Parathyroid adenoma (tissue), 2 donors: ENCODE data around the gene SLC25A26.

Experiments
- H2AFZ ChIP-seq: fragments of 300-600 bp; sonication (generic); one replicate; pipeline ENCODE4 v1.7.0; 2017; ENCODE audit warnings: antibody characterized with exemption, mild to moderate bottlenecking
- H3K27ac ChIP-seq: fragments of 300-600 bp; sonication (generic); one replicate; pipeline ENCODE4 v1.7.0; 2017
- H3K27me3 ChIP-seq: fragments of 300-600 bp; sonication (generic); one replicate; pipeline ENCODE4 v1.7.0; 2017; ENCODE audit warnings: low read length; ENCODE audit not compliant: control insufficient read depth, insufficient read depth
- H3K36me3 ChIP-seq: fragments of 300-600 bp; sonication (generic); one replicate; pipeline ENCODE4 v1.7.0; 2017; ENCODE audit warnings: low read length; ENCODE audit not compliant: control insufficient read depth, insufficient read depth
- H3K4me1 ChIP-seq: fragments of 300-600 bp; sonication (generic); one replicate; pipeline ENCODE4 v1.7.0; 2017; ENCODE audit warnings: control low read depth
- H3K4me2 ChIP-seq: fragments of 300-600 bp; sonication (generic); one replicate; pipeline ENCODE4 v1.7.0; 2017; ENCODE audit warnings: low read length
- H3K4me3 ChIP-seq: fragments of 300-600 bp; sonication (generic); one replicate; pipeline ENCODE4 v1.7.0; 2017; ENCODE audit warnings: low read depth, low read length
- H3K79me2 ChIP-seq: fragments of 300-600 bp; sonication (generic); one replicate; pipeline ENCODE4 v1.7.0; 2017; ENCODE audit warnings: control low read depth
- H3K9ac ChIP-seq: fragments of 300-600 bp; sonication (generic); one replicate; pipeline ENCODE4 v1.7.0; 2017; ENCODE audit warnings: mild to moderate bottlenecking
- H3K9me3 ChIP-seq: fragments of 300-600 bp; sonication (generic); one replicate; pipeline ENCODE4 v1.7.0; 2017; ENCODE audit warnings: low read length; ENCODE audit not compliant: control insufficient read depth
- TF ChIP-seq, protein P1 (sequence below): fragments of 300-600 bp; sonication (generic); IDR thresholded peaks from one replicate; pipeline ENCODE4 v1.7.0; 2017; ENCODE audit warnings: antibody characterized with exemption, mild to moderate bottlenecking
- donor health status: primary hyperparathyroidism.

SLC25A26 gene

DNA sequence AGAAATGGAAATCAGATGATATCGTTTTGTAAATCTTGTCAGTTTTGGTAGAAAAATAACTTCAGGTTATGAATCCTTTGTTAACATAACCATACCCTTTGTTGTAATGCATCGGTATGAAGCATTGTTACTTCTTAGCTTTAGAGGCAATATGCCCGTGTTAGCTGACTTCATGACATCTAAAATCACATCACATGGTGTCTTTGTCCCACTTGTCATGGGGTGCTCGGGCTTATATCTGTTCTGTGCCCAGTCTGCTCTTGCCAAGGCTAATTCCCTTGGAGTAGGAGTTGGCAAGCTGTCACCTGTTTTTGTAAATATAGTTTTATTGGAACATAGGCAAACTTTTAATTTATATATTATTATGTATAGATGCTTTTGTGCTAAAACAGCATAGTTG, 39.6 kb downstream of the SLC25A26 start:
- no peaks in the 10 kb centered on the region for H3K27me3 ChIP-seq
- H3K36me3 ChIP-seq, result no peaks in the 10 kb centered on the region
- no peaks in the 10 kb centered on the region for H3K79me2 ChIP-seq
- TF ChIP-seq, protein P1, sequence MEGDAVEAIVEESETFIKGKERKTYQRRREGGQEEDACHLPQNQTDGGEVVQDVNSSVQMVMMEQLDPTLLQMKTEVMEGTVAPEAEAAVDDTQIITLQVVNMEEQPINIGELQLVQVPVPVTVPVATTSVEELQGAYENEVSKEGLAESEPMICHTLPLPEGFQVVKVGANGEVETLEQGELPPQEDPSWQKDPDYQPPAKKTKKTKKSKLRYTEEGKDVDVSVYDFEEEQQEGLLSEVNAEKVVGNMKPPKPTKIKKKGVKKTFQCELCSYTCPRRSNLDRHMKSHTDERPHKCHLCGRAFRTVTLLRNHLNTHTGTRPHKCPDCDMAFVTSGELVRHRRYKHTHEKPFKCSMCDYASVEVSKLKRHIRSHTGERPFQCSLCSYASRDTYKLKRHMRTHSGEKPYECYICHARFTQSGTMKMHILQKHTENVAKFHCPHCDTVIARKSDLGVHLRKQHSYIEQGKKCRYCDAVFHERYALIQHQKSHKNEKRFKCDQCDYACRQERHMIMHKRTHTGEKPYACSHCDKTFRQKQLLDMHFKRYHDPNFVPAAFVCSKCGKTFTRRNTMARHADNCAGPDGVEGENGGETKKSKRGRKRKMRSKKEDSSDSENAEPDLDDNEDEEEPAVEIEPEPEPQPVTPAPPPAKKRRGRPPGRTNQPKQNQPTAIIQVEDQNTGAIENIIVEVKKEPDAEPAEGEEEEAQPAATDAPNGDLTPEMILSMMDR, result no peak
- no peak overlapping the region for H2AFZ ChIP-seq
- H3K4me1 ChIP-seq, result no peaks in the 10 kb centered on the region
- H3K27ac ChIP-seq, result no peak overlapping the region
- H3K9me3 ChIP-seq, result no peaks in the 10 kb centered on the region
- H3K9ac ChIP-seq, result no peak overlapping the region
- H3K4me2 ChIP-seq, result no peak overlapping the region
- H3K4me3 ChIP-seq, result no peak overlapping the region

DNA sequence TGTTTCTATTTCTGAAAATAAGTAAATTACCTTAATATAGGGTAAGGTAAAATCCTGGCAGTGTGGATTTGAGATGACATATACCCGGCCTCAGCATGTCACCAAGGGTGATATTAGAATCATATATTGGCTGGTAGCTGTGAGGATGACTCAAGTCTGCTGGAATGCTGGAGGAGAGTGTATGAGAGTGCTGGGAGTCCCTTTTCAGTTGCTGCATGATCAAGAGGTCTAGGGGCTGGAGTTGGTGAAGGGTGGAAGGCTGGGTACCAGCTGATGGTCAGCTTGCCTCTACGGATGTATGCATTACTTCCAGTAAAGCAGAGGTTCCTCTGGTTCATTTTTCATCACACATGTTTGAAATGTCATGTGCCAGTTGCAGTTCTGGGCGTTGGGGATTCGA, 40.6 kb downstream of the SLC25A26 start:
- Histone ChIP-seq H3K27ac (no peak overlapping the region), H3K79me2 (no peaks in the 10 kb centered on the region)

DNA sequence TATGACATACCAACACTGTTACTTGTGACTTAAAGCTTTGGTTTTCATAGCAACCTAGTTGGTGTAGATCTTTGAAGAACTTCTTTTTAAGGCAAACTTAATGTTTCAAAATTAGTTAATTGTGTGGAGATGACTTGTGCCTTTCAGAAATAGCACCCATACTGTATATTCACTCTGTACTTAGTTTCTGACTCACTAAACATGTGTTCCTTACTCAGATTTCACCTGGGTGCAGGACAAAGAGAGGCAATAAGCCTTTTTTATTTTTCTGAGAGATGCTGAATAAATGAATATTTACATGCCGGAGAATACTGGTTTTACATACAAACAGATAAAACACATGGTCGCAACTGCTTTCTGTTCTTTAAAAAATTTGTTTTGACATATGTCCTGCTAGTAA, 44.8 kb downstream of the SLC25A26 start:
- no peak overlapping the region for H3K4me3 ChIP-seq
- no peak overlapping the region for H3K9ac ChIP-seq
- no peaks in the 10 kb centered on the region for H3K36me3 ChIP-seq
- TF ChIP-seq, protein P1, result no peak
- H2AFZ ChIP-seq, result no peak overlapping the region
- no peaks in the 10 kb centered on the region for H3K79me2 ChIP-seq
- no peaks in the 10 kb centered on the region for H3K27me3 ChIP-seq
- no peaks in the 10 kb centered on the region for H3K9me3 ChIP-seq
- no peaks in the 10 kb centered on the region for H3K4me1 ChIP-seq
- no peak overlapping the region for H3K27ac ChIP-seq
- no peak overlapping the region for H3K4me2 ChIP-seq

More for the DNA sequence above, 40.6 kb downstream of the SLC25A26 start:
- H3K4me2 ChIP-seq, result no peak overlapping the region
- no peak overlapping the region for H2AFZ ChIP-seq
- no peaks in the 10 kb centered on the region for H3K27me3 ChIP-seq
- H3K9me3 ChIP-seq, result no peaks in the 10 kb centered on the region
- H3K4me1 ChIP-seq, result no peaks in the 10 kb centered on the region
- H3K9ac ChIP-seq, result no peak overlapping the region
- H3K4me3 ChIP-seq, result no peak overlapping the region
- H3K36me3 ChIP-seq, result no peaks in the 10 kb centered on the region
- TF ChIP-seq, protein P1, result no peak

DNA sequence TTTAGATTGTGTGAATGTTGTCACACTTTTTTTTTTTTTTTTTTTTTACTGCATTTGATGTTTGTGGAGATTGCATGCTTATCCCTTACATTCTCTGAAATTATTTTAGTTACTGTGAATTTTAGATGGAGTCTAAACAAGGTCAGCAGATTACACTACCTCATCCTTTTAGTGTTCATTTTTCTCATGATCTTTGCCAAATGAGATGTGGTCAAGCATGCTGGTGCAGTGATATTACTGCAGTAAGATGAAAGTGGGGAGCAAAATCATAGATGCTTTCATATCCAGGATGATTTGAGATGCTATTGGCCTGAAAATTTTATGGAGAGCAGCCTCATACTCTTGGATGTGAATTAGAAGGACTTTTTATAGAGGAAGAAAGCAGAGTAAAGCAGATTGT, 45.8 kb downstream of the SLC25A26 start:
- no peaks in the 10 kb centered on the region for H3K9me3 ChIP-seq
- H3K9ac ChIP-seq, result no peak overlapping the region
- no peak overlapping the region for H3K4me2 ChIP-seq
- H2AFZ ChIP-seq, result no peak overlapping the region
- H3K4me3 ChIP-seq, result no peak overlapping the region
- H3K36me3 ChIP-seq, result no peaks in the 10 kb centered on the region
- TF ChIP-seq, protein P1, result no peak
- H3K27me3 ChIP-seq, result no peaks in the 10 kb centered on the region
- H3K79me2 ChIP-seq, result no peaks in the 10 kb centered on the region
- no peaks in the 10 kb centered on the region for H3K4me1 ChIP-seq
- H3K27ac ChIP-seq, result no peak overlapping the region

DNA sequence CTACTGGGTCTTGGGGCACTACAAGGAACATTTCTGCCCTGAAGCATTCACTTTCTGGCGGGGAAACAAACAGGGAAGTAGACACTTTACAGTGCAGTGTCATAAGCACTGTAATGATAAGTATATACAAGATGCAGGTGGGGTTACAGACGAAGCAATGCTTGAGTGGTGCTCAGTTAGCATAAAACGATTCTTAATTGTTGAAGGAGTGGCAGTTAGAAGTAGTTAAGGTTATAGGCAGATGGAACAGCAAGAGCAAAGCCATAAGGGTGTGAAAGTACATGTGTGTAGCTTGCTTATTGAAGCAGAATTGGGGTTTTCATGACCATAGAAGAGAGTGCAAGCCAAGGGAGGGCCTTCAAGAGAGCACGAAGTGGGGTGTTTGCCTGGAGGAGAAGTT, 46.2 kb downstream of the SLC25A26 start:
- no peak overlapping the region for H3K27ac ChIP-seq
- no peak overlapping the region for H2AFZ ChIP-seq
- H3K4me2 ChIP-seq, result no peak overlapping the region
- no peaks in the 10 kb centered on the region for H3K4me1 ChIP-seq
- no peak overlapping the region for H3K4me3 ChIP-seq
- H3K9me3 ChIP-seq, result no peaks in the 10 kb centered on the region
- H3K36me3 ChIP-seq, result no peaks in the 10 kb centered on the region
- TF ChIP-seq, protein P1, result no peak
- no peak overlapping the region for H3K9ac ChIP-seq
- H3K27me3 ChIP-seq, result no peaks in the 10 kb centered on the region
- no peaks in the 10 kb centered on the region for H3K79me2 ChIP-seq
